ENCODE measurements around the gene LRRC4C.

LRRC4C gene

GRCh38 chr11:41134971-41135370 lies 324.5 kb downstream of the LRRC4C start:
- no peak overlapping the region for H3K4me3 ChIP-seq (ENCODE audit: low read depth, low read length)
- no peak for TF ChIP-seq CTCF (IDR thresholded peaks at IDR 0.05; ENCODE audit: low read depth, low read length)

GRCh38 chr11:41133023-41133422 lies 326.4 kb downstream of the LRRC4C start:
- no peak overlapping the region for H3K4me3 ChIP-seq (ENCODE audit: low read depth, low read length)
- no peak for TF ChIP-seq CTCF (IDR thresholded peaks at IDR 0.05; ENCODE audit: low read depth, low read length)

- no peak overlapping the region for H3K4me3 ChIP-seq (ENCODE audit: low read depth, low read length)
- no peak for TF ChIP-seq CTCF (IDR thresholded peaks at IDR 0.05; ENCODE audit: low read depth, low read length)
Measured at GRCh38 chr11:41121600-41121999, 337.9 kb downstream of the LRRC4C start.

GRCh38 chr11:41119484-41119883 lies 340.0 kb downstream of the LRRC4C start:
- no peak for TF ChIP-seq CTCF (IDR thresholded peaks at IDR 0.05; ENCODE audit: low read depth, low read length)

GRCh38 chr11:41118521-41118920 lies 340.9 kb downstream of the LRRC4C start:
- no peak for TF ChIP-seq CTCF (IDR thresholded peaks at IDR 0.05; ENCODE audit: low read depth, low read length)
- no peak overlapping the region for H3K4me3 ChIP-seq (ENCODE audit: low read depth, low read length)

More at GRCh38 chr11:41119484-41119883, 340.0 kb downstream of the LRRC4C start:
- no peak overlapping the region for H3K4me3 ChIP-seq (ENCODE audit: low read depth, low read length)

- no peak for TF ChIP-seq CTCF (IDR thresholded peaks at IDR 0.05; ENCODE audit: low read depth, low read length)
- no peak overlapping the region for H3K4me3 ChIP-seq (ENCODE audit: low read depth, low read length)
Measured at GRCh38 chr11:41116970-41117369, 342.5 kb downstream of the LRRC4C start.

- H3K4me3 ChIP-seq (ENCODE audit: low read depth, low read length): no peak overlapping the region
- TF ChIP-seq CTCF (IDR thresholded peaks at IDR 0.05; ENCODE audit: low read depth, low read length): no peak
Measured at GRCh38 chr11:41115066-41115465, 344.4 kb downstream of the LRRC4C start.

Data from WI38 (cell line).